Loucy (cell line): Measurements from ENCODE around the gene BRIP1.

Source experiments
- CTCF ChIP-seq: fragments of 200-600 bp; sonication (generic); conservative IDR thresholded peaks from 2 replicates; pipeline ENCODE4 v1.5.1; 2014; ENCODE audit warnings: mild to moderate bottlenecking, antibody characterized with exemption, low read length
- EZH2phosphoT487 ChIP-seq: fragments of 200-600 bp; IDR thresholded peaks from 2 replicates; pipeline ENCODE4 v1.6.1; 2018; ENCODE audit warnings: antibody characterized with exemption, mild to moderate bottlenecking, moderate library complexity, borderline replicate concordance

GRCh38 chr17:61743766-61744165, 119.6 kb downstream of the BRIP1 start:
- no peak for TF ChIP-seq CTCF
- no peak for TF ChIP-seq EZH2phosphoT487
